ENCODE results near the gene ZMYND8.

GRCh38 chr20:47389867-47390347 is 33.4 kb upstream of the ZMYND8 start:
- no peak for TF ChIP-seq EZH2 (optimal IDR thresholded peaks at IDR 0.05; ENCODE audit: low read depth, low read length)
- TF ChIP-seq CTCF (IDR thresholded peaks at IDR 0.05; ENCODE audit: low read length) = no peak
